Astrocyte (in vitro differentiated cells and primary cell): ENCODE results near the gene AOAH. TPM values are rescaled to one million over a fixed set of nuclear protein-coding genes. Genes with fewer than 3 reads are reported as not detected.

Experiments used
- DNase-seq: peaks from one replicate; pipeline ENCODE4 v3.0.0-alpha.2; 2010; ENCODE audit warnings: low read depth
- FAIRE-seq: peaks from 2 replicates; lab custom pipeline; 2011; peaks lifted over from hg19 to GRCh38; lab: Jason Lieb, UNC
- H2AFZ ChIP-seq: 2 replicates; pipeline ENCODE4 v1.6.0; 2012; ENCODE audit warnings: low read depth, low read length, inconsistent platforms
- H3K27ac ChIP-seq: 2 replicates; pipeline ENCODE4 v1.5.1; 2011; ENCODE audit warnings: low read depth, low read length, inconsistent platforms
- H3K27me3 ChIP-seq: 2 replicates; pipeline ENCODE4 v1.6.0; 2011; ENCODE audit warnings: low read length, inconsistent platforms; ENCODE audit not compliant: insufficient read depth
- H3K36me3 ChIP-seq: 2 replicates; pipeline ENCODE4 v1.5.1; 2011; ENCODE audit warnings: low read length, inconsistent platforms; ENCODE audit not compliant: insufficient read depth
- H3K4me1 ChIP-seq: 2 replicates; pipeline ENCODE4 v1.5.1; 2011; ENCODE audit warnings: low read length, inconsistent platforms; ENCODE audit not compliant: insufficient read depth
- H3K4me2 ChIP-seq: 2 replicates; pipeline ENCODE4 v1.6.0; 2012; ENCODE audit warnings: low read length, inconsistent platforms
- H3K4me3 ChIP-seq: 2 replicates; pipeline ENCODE4 v1.5.1; 2011; ENCODE audit warnings: low read depth, mild to moderate bottlenecking, low read length, inconsistent platforms; ENCODE audit not compliant: insufficient read depth
- H3K79me2 ChIP-seq: 2 replicates; pipeline ENCODE4 v1.6.0; 2012; ENCODE audit warnings: mild to moderate bottlenecking, low read length, inconsistent platforms; ENCODE audit not compliant: insufficient read depth
- H3K9ac ChIP-seq: 2 replicates; pipeline ENCODE4 v1.6.0; 2012; ENCODE audit warnings: mild to moderate bottlenecking, low read length, inconsistent platforms
- H3K9me3 ChIP-seq: 2 replicates; pipeline ENCODE4 v1.5.1; 2012; ENCODE audit warnings: low read depth, mild to moderate bottlenecking, low read length, inconsistent platforms; ENCODE audit not compliant: insufficient read depth
- H4K20me1 ChIP-seq: 2 replicates; pipeline ENCODE4 v1.6.0; 2012; ENCODE audit warnings: low read length, inconsistent platforms; ENCODE audit not compliant: insufficient read depth
- H3K27ac Mint-ChIP-seq: one replicate; pipeline ENCODE4 v1.8.0; 2021; ENCODE audit warnings: mild to moderate bottlenecking, mixed read lengths; ENCODE audit not compliant: unreplicated experiment
- H3K27me3 Mint-ChIP-seq: one replicate; pipeline ENCODE4 v1.8.0; 2021; ENCODE audit warnings: low read depth, mixed read lengths; ENCODE audit not compliant: unreplicated experiment
- H3K36me3 Mint-ChIP-seq: one replicate; pipeline ENCODE4 v1.8.0; 2021; ENCODE audit warnings: low read depth, mixed read lengths; ENCODE audit not compliant: unreplicated experiment
- H3K4me1 Mint-ChIP-seq: one replicate; pipeline ENCODE4 v1.8.0; 2021; ENCODE audit warnings: low read depth, mixed read lengths; ENCODE audit not compliant: unreplicated experiment
- H3K4me3 Mint-ChIP-seq: one replicate; pipeline ENCODE4 v1.8.0; 2021; ENCODE audit warnings: mild to moderate bottlenecking, moderate library complexity, mixed read lengths; ENCODE audit not compliant: unreplicated experiment
- H3K9me3 Mint-ChIP-seq: one replicate; pipeline ENCODE4 v1.8.0; 2021; ENCODE audit warnings: mild to moderate bottlenecking, mixed read lengths; ENCODE audit not compliant: unreplicated experiment
- EZH2 ChIP-seq: IDR thresholded peaks from 2 replicates; pipeline ENCODE4 v1.6.1; 2012; ENCODE audit warnings: mild to moderate bottlenecking, low read length, inconsistent platforms; ENCODE audit not compliant: insufficient read depth
- total RNA-seq: library from RNA; stranded (reverse); gene quantifications from 2 replicates; pipeline ENCODE4 v1.2.1, GENCODE V29; 2021
- TF ChIP-seq, protein P1 (sequence below): IDR thresholded peaks from 2 replicates; pipeline ENCODE4 v1.5.1; 2011; ENCODE audit warnings: low read depth, mild to moderate bottlenecking, inconsistent platforms, low read length, moderate library complexity; ENCODE audit not compliant: insufficient read depth

Gene AOAH
- total RNA-seq, 1 donor from 2014 or later: not detected

DNA sequence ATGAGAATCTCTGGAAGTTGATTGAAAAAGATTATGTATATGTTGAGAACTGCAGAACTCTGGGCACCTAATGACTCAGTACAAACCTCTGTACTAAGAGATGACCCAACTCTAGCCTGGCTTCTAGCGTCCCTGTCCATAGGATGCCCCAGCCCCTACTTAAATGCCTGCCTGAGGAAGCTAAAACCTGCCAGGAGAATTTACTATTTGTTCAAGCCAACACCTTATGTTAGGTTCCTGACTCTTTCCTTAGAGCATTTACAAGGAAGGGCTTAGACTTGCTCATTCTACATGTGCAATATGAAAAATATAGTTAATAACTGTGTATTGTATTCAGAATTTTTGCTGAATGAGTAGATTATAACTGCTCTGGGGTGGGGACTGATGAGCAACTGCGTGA, 37.5 kb upstream of the AOAH start:
- Mint-ChIP-seq H3K36me3 (peaks cover 2% of the 10 kb centered on the region), H3K27me3 (no peaks in the 10 kb centered on the region), H3K4me1 (peaks cover 16% of the 10 kb centered on the region), H3K27ac (no peak overlapping the region), H3K9me3 (peaks cover 2% of the 10 kb centered on the region), H3K4me3 (no peak overlapping the region)
- H3K9ac ChIP-seq: no peak overlapping the region
- FAIRE-seq (no peak), DNase-seq (no peak)
- H3K9me3 ChIP-seq: no peaks in the 10 kb centered on the region
- H4K20me1 ChIP-seq: no peaks in the 10 kb centered on the region
- no peak overlapping the region for H3K4me2 ChIP-seq
- TF ChIP-seq, protein P1, sequence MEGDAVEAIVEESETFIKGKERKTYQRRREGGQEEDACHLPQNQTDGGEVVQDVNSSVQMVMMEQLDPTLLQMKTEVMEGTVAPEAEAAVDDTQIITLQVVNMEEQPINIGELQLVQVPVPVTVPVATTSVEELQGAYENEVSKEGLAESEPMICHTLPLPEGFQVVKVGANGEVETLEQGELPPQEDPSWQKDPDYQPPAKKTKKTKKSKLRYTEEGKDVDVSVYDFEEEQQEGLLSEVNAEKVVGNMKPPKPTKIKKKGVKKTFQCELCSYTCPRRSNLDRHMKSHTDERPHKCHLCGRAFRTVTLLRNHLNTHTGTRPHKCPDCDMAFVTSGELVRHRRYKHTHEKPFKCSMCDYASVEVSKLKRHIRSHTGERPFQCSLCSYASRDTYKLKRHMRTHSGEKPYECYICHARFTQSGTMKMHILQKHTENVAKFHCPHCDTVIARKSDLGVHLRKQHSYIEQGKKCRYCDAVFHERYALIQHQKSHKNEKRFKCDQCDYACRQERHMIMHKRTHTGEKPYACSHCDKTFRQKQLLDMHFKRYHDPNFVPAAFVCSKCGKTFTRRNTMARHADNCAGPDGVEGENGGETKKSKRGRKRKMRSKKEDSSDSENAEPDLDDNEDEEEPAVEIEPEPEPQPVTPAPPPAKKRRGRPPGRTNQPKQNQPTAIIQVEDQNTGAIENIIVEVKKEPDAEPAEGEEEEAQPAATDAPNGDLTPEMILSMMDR: no peak
- TF ChIP-seq EZH2: no peak
- H3K36me3 ChIP-seq: no peaks in the 10 kb centered on the region
- no peak overlapping the region for H3K27ac ChIP-seq
- H3K27me3 ChIP-seq: no peaks in the 10 kb centered on the region
- no peak overlapping the region for H2AFZ ChIP-seq
- no peaks in the 10 kb centered on the region for H3K79me2 ChIP-seq
- H3K4me1 ChIP-seq: peaks cover 4% of the 10 kb centered on the region
- H3K4me3 ChIP-seq: no peak overlapping the region

DNA sequence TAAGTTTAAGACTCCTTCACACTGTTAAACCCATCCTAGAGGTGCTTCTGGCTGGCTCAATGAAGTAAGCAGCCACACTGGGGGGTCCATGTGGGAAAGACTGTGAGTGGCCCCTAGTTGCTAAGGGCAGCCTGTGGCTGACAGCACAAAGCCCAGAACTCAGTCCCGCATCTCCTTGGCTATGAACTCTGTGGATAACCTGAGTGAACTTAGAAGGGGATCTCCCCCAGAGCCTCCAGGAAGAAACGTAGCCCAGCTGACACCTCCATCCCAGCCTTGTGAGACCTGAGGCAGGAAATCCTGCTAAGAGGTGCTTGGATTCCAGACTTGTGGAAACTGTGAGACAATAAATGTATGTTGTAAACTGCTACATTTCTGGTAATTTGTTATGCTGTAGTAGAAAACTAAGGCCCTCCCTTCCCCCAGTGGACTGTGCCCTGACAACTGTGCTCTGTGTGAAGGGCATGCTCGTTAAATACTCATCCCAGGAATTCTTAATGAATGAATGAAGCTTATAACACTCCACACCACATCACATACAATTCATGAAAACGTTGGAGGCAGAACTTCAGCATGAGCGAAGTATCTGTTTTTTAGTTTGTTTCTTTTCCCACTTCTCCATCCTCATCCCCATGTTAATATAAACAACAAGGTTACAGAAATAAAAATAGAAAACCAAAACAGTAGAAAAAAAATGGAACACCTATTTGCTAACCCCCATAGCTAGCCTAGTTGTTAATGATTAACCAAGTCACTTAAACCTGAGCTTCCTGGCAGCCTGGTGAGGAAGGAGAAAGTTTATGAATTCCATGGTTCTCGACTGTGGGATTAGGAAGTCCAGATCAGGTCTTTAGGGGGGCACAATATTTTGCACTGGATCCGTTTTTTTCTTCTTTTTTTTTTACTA, 36.8 kb upstream of the AOAH start:
- H3K4me2 ChIP-seq: no peak overlapping the region
- H4K20me1 ChIP-seq: no peaks in the 10 kb centered on the region
- FAIRE-seq: no peak
- Mint-ChIP-seq H3K4me1 (peaks cover 19% of the 10 kb centered on the region), H3K36me3 (peaks cover 2% of the 10 kb centered on the region), H3K27me3 (no peaks in the 10 kb centered on the region), H3K4me3 (no peak overlapping the region), H3K27ac (no peak overlapping the region), H3K9me3 (peaks cover 2% of the 10 kb centered on the region)
- H3K9ac ChIP-seq: no peak overlapping the region
- DNase-seq: no peak
- TF ChIP-seq, protein P1: no peak
- TF ChIP-seq EZH2: no peak
- no peak overlapping the region for H2AFZ ChIP-seq
- no peaks in the 10 kb centered on the region for H3K36me3 ChIP-seq
- H3K27ac ChIP-seq: no peak overlapping the region
- H3K4me3 ChIP-seq: no peak overlapping the region
- H3K79me2 ChIP-seq: no peaks in the 10 kb centered on the region
- no peaks in the 10 kb centered on the region for H3K27me3 ChIP-seq
- no peaks in the 10 kb centered on the region for H3K9me3 ChIP-seq
- H3K4me1 ChIP-seq: peaks cover 4% of the 10 kb centered on the region

DNA sequence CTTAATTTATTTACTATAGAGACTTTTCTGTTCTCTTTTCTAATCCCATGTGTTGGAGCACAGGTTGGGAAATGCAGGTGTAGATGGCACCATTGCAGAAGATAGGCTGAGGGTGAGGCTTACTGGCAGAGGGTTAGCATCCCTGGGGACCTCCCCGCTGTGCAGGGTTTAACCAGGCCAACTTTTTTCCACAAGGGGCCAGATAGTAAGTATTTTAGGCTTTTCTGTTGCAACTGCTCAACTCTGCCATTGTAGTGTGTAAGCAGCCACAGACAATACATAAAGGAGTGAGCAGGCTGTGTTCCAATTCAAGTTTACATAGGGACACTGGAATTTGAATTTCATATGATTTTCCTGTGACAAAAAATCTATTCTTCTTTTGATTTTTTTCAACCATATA, 34.6 kb upstream of the AOAH start:
- no peaks in the 10 kb centered on the region for H4K20me1 ChIP-seq
- no peak overlapping the region for H2AFZ ChIP-seq
- no peak overlapping the region for H3K4me2 ChIP-seq
- Mint-ChIP-seq H3K27me3 (no peaks in the 10 kb centered on the region), H3K36me3 (no peaks in the 10 kb centered on the region), H3K4me1 (peaks cover 17% of the 10 kb centered on the region), H3K27ac (no peak overlapping the region), H3K9me3 (peaks cover 2% of the 10 kb centered on the region), H3K4me3 (no peak overlapping the region)
- peaks cover 4% of the 10 kb centered on the region for H3K4me1 ChIP-seq
- FAIRE-seq (no peak), DNase-seq (no peak)
- no peak overlapping the region for H3K4me3 ChIP-seq
- no peaks in the 10 kb centered on the region for H3K9me3 ChIP-seq
- H3K79me2 ChIP-seq: no peaks in the 10 kb centered on the region
- H3K36me3 ChIP-seq: no peaks in the 10 kb centered on the region
- no peak overlapping the region for H3K9ac ChIP-seq
- TF ChIP-seq, protein P1: no peak
- TF ChIP-seq EZH2: no peak
- no peaks in the 10 kb centered on the region for H3K27me3 ChIP-seq
- no peak overlapping the region for H3K27ac ChIP-seq
